Activated naive CD4-positive, alpha-beta T cell treated with anti-CD3 and anti-CD28 coated beads for 36 hours (primary cell): ENCODE data around the gene MTIF3. TPM values are rescaled to one million over a fixed set of nuclear protein-coding genes. Genes with fewer than 3 reads are reported as not detected.
"Not testable (repeated sequence)": the region's sequence is repeated elsewhere in the genome, so short reads cannot be mapped to it uniquely, and the experiment has no call there.

Source experiments
- CTCF ChIA-PET: fragments of 350-600 bp; sonication (Branson Sonifier 250); formaldehyde crosslinking; loops from one replicate; lab custom pipeline; 2021; ENCODE audit warnings: antibody characterized with exemption; lab: Charles Lee
- DNase-seq: peaks from one replicate; pipeline ENCODE4 v3.0.0-alpha.2; 2020
- H3K27ac Mint-ChIP-seq: one replicate; pipeline ENCODE4 v1.8.0; 2021; ENCODE audit warnings: mild to moderate bottlenecking, mixed read lengths
- H3K27me3 Mint-ChIP-seq: one replicate; pipeline ENCODE4 v1.8.0; 2021; ENCODE audit warnings: low read depth, mixed read lengths
- H3K36me3 Mint-ChIP-seq: one replicate; pipeline ENCODE4 v1.8.0; 2021; ENCODE audit warnings: low read depth, mixed read lengths
- H3K4me1 Mint-ChIP-seq: one replicate; pipeline ENCODE4 v1.8.0; 2021; ENCODE audit warnings: low read depth, mixed read lengths
- H3K4me3 Mint-ChIP-seq: one replicate; pipeline ENCODE4 v1.8.0; 2021; ENCODE audit warnings: mild to moderate bottlenecking, moderate library complexity, mixed read lengths
- H3K9me3 Mint-ChIP-seq: one replicate; pipeline ENCODE4 v1.8.0; 2021; ENCODE audit warnings: mixed read lengths
- intact Hi-C: fragments of 100-400 bp; cut with micrococcal nuclease; formaldehyde crosslinking; loops from one replicate; pipeline ENCODE4 v1.15.1; 2023
- total RNA-seq, 2 experiments: library from RNA; stranded (reverse); gene quantifications; one replicate each; pipeline ENCODE4 v1.2.3, GENCODE V29; 2021

Gene MTIF3
- total RNA-seq, 2 experiments from 2014 or later: 34.0 to 42.1 TPM

DNA sequence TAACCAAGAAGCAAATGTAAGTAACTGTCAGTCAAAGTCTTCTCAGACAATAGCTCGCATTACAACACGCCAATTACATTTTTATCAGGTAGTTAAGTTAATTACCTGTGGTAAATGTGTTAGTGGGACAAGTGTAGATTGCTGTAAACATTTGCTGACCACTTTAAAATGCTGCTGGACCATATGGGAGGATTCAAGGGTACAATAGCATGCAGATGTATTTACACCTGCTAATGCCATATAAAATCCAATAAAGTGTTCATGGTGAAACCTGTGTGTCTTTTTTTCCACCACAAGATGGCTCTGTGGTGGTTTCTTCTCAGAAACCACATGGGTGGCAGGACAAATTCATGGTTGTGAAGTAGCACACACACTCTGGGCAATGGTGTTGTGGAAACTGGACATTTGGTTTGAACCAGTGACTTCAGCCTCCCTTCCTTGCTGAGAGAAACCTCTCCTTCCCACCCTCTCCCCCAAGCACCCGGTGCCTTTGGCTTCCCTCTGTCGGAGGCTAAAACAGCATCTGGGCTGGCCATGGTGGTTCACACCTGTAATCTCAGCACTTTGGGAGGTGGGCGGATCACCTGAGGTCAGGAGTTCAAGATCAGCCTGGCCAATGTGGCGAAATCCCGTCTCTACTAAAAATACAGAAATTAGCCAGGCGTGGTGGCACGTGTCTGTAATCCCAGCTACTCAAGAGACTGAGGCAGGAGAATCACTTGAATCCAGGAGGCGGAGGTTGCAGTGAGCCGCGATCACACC is 44.0 kb downstream of the MTIF3 start:
- intact Hi-C loops: loop anchor here (1.0 kb wide), 2 partner anchors 20 to 420 kb away; no protein-coding TSS in a partner anchor
- Mint-ChIP-seq H3K27me3 (peaks cover 3% of the 10 kb centered on the region), H3K4me1 (no peaks in the 10 kb centered on the region), H3K36me3 (no peaks in the 10 kb centered on the region), H3K9me3 (no peaks in the 10 kb centered on the region), H3K4me3 (no peak overlapping the region), H3K27ac (no peak overlapping the region)
- CTCF ChIA-PET: interaction anchor here (0.6 to 2.0 kb wide), 4 partner anchors 233 to 811 kb away, joined by 3 to 13 read pairs (median 4); no protein-coding TSS in a partner anchor
- peak; percentile 27 for DNase-seq

DNA sequence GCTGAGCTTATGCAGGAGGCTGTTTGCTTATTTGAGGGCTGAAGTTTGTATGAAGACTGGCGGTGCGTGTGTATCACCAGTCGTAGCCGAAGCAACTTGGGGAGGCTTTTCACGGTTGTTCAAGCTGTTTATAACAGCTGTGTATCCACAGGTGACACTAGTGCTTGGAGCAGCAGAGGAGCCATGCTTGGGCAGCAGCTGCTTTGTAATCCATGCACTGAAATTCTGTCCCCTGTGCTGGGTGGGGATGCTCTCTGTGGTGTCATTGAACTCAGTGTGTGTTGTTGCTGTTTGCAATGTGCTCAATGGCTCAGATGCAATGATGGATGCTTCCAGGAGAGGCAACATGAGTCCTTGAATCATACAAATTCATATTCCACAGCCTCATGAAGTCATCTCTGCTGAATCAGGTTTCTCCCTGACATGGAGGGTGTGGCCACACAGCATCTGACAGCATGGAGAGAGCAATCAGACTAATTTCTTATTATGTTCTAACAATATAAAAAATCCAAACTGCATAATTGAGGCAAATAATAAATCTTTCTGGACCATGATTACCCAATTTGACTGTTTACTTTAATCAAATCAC is 44.7 kb downstream of the MTIF3 start:
- intact Hi-C loops: loop anchor here (1.0 kb wide), 2 partner anchors 21 to 421 kb away; no protein-coding TSS in a partner anchor
- Mint-ChIP-seq H3K9me3 (no peaks in the 10 kb centered on the region), H3K4me1 (peaks cover 1% of the 10 kb centered on the region), H3K4me3 (no peak overlapping the region), H3K36me3 (no peaks in the 10 kb centered on the region), H3K27ac (no peak overlapping the region), H3K27me3 (peaks cover 3% of the 10 kb centered on the region)
- CTCF ChIA-PET: interaction anchor here (0.6 to 2.0 kb wide), 5 partner anchors 233 to 811 kb away, joined by 3 to 13 read pairs (median 3); no protein-coding TSS in a partner anchor
- no peak for DNase-seq

DNA sequence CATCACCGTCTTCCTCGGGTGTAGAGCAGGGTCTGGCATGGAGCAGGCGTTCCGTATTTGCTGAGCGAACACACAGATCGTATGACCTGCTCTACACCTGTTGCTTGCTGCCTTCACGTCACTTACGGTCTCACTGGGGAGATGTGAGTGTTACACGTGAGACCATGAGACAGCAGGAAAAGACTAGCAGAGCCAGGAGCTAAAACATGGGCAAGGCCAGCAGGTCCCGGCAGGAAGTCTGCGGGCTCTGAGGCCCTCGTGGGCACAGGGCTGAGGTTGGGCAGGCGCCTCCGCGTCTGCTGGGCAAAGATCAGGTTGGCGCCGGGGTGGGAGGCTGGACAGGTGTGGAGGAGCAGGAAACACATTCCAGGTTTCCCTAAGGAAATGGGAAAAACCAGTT is 45.7 kb downstream of the MTIF3 start:
- H3K27me3 Mint-ChIP-seq: peaks cover 3% of the 10 kb centered on the region
- no peaks in the 10 kb centered on the region for H3K36me3 Mint-ChIP-seq
- CTCF ChIA-PET: interaction anchor here (0.7 to 2.0 kb wide), 2 partner anchors 313 to 422 kb away, joined by 3 to 13 read pairs; no protein-coding TSS in a partner anchor
- no peak overlapping the region for H3K4me3 Mint-ChIP-seq
- intact Hi-C loops: no loop called here
- no peak overlapping the region for H3K27ac Mint-ChIP-seq
- no peaks in the 10 kb centered on the region for H3K9me3 Mint-ChIP-seq
- no peak for DNase-seq
- H3K4me1 Mint-ChIP-seq: peaks cover 1% of the 10 kb centered on the region

DNA sequence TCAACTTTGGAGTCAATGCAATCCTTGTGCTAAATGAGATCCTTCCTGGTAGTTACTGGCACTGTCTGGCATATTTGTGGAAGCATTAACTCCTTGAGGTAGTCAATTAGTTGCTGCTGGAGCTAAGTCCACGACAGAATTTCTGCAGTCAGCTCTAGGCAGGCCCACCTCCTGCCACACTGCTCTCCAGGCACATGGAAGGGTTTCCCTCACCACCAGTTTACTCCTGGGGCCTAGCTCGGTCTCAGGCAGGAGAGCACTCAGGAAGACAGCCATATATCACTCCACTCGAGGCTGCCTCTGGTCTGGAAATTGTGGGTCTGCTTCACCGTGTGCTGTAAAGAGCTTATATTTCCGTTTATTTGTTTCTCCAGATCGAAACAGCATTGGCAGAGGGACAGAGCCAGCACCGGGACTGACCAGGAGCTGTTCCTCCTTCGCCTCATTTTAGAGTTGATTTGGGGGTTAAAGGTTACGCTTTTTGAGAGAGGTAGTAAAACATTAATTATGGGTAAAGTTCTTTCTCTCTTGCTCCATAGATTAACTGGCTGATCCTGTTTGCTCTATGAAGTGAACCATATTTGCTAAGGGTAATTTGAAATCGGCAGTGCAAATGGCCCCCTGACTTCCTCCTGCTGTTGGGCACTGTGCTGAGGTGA is 46.5 kb downstream of the MTIF3 start:
- CTCF ChIA-PET: interaction anchor here (0.6 to 1.8 kb wide), 2 partner anchors 342 to 422 kb away, joined by 3 to 6 read pairs; no protein-coding TSS in a partner anchor
- no peak overlapping the region for H3K4me3 Mint-ChIP-seq
- H3K27me3 Mint-ChIP-seq: peaks cover 3% of the 10 kb centered on the region
- DNase-seq: no peak
- H3K4me1 Mint-ChIP-seq: peaks cover 1% of the 10 kb centered on the region
- no peak overlapping the region for H3K27ac Mint-ChIP-seq
- no peaks in the 10 kb centered on the region for H3K9me3 Mint-ChIP-seq
- no peaks in the 10 kb centered on the region for H3K36me3 Mint-ChIP-seq
- intact Hi-C loops: no loop called here

DNA sequence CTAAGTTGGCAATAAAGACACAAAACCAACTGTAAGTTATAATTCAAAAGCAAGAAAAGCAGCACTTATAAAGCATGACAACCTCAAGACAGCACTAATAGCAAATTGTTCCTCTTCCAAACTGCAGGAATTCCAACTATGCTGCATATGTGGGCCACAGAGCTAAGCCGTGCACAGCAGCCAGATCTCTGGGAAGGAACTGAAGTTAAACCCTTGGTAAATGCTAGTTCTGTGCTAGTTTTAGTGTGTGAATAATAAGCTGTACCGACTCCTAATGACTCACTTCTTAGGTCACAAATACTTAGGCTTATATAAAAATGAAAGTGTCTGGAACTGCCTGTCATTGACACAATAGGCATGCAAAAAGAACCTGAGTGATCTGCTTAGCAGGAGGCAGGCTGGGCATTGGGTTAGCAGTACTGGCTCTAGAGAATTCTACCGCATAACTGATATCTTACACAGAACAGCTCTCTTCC is 47.1 kb downstream of the MTIF3 start:
- DNase-seq: no peak
- peaks cover 3% of the 10 kb centered on the region for H3K27me3 Mint-ChIP-seq
- intact Hi-C loops: no loop called here
- no peak overlapping the region for H3K4me3 Mint-ChIP-seq
- no peaks in the 10 kb centered on the region for H3K36me3 Mint-ChIP-seq
- H3K9me3 Mint-ChIP-seq: no peaks in the 10 kb centered on the region
- peaks cover 1% of the 10 kb centered on the region for H3K4me1 Mint-ChIP-seq
- CTCF ChIA-PET: interaction anchor here (0.6 to 1.8 kb wide), 2 partner anchors 341 to 423 kb away, joined by 3 to 6 read pairs; no protein-coding TSS in a partner anchor
- H3K27ac Mint-ChIP-seq: no peak overlapping the region

DNA sequence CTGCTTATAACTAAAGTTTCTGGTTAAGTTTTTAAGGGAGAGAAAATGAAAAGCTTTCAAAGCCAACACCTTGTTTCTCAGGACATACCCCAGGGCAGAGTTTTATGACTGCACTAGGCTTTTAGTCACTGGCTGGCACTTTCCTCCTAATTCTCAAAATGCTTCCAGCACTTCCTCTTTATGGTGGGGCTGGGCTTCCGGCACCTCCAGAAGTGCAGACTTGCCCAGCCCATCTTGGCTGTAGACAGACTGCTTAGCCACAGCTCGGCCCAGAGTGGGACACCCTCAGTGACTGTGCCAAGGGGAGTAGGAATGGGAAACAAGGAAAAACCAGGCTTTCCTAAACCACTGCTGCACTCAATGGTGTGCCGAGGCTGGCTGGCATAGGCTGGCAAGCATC is 49.2 kb downstream of the MTIF3 start:
- Mint-ChIP-seq H3K4me1 (peaks cover 1% of the 10 kb centered on the region), H3K27me3 (no peaks in the 10 kb centered on the region), H3K27ac (no peak overlapping the region), H3K36me3 (no peaks in the 10 kb centered on the region), H3K9me3 (no peaks in the 10 kb centered on the region), H3K4me3 (no peak overlapping the region)
- no peak for DNase-seq
- CTCF ChIA-PET: interaction anchor here (1.3 to 2.3 kb wide), 2 partner anchors 41 to 425 kb away, joined by 4 to 6 read pairs; no protein-coding TSS in a partner anchor
- intact Hi-C loops: no loop called here

DNA sequence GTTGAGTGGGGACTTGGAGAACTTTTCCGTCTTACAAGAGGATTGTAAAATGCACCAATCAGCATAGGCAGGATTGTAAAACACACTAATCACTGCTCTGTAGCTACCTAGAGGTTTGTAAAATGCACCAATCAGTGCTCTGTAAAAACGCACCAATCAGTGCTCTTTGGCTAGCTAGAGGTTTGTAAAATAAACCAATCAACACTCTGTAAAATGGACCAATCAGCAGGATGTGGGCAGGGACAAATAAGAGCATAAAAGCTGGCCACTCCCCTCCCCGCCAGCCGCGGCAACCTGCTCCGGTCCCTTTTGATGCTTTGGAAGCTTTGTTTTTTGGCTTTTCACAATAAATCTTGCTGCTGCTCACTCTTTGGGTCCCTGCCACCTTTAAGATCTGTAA is 50.0 kb downstream of the MTIF3 start:
- H3K27ac Mint-ChIP-seq, intact Hi-C loops, DNase-seq, H3K4me3 Mint-ChIP-seq, H3K9me3 Mint-ChIP-seq, H3K36me3 Mint-ChIP-seq, H3K4me1 Mint-ChIP-seq, H3K27me3 Mint-ChIP-seq: not testable (repeated sequence)
- CTCF ChIA-PET: interaction anchor here (0.7 to 2.3 kb wide), 3 partner anchors 40 to 457 kb away, joined by 3 to 6 read pairs (median 4); no protein-coding TSS in a partner anchor

DNA sequence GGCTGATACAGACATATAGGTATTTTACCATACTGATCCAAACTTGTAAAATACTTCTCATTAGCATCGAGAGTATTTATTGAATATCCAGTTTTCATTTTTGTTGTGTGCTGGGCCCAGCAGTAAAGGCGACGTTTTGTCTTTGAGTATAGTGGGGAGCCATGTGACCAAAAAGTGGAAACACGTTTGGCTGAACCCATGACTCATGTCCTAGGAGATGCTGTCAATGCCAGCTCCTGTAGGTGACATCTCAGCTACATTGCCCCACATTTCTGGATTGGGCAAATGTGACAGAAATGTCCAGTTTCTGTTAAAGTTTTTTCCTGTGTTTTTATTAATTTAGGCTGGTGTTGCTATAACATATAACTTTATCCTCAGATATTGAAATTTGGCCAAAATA is 52.0 kb downstream of the MTIF3 start:
- Mint-ChIP-seq H3K27me3 (no peaks in the 10 kb centered on the region), H3K36me3 (no peaks in the 10 kb centered on the region), H3K27ac (no peak overlapping the region), H3K4me1 (peaks cover 1% of the 10 kb centered on the region), H3K9me3 (no peaks in the 10 kb centered on the region), H3K4me3 (no peak overlapping the region)
- no peak for DNase-seq
- CTCF ChIA-PET: no interaction called here
- intact Hi-C loops: no loop called here

DNA sequence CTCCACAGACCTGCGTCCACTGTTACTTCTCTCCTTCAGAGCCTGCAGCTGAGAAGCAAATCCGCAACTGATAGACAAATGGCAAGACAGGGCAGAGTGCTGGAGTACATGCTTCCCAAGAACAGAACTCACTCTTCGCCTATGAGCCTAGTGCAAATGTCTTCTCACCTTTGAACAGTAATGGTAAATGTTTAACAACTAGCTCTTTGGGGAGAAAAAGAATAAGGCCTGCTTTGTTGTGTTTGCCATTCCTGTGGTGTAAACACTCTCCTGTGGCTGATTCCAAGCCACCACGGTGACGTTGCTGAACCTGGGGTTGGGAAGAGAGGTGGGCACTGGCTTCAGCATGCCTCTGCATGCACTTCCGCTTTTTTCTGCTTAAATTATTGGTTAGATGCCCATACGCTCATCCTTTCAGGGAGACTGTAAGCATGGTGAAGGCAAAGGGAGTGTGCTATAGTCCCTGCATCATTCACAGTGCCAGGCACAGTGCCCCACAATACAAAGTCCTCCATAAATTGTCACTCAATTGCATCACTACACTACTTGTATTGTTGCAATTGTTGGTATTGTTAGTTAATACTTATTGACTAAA is 54.0 kb downstream of the MTIF3 start:
- H3K4me1 Mint-ChIP-seq: peaks cover 1% of the 10 kb centered on the region
- no peak overlapping the region for H3K4me3 Mint-ChIP-seq
- intact Hi-C loops: no loop called here
- H3K27ac Mint-ChIP-seq: no peak overlapping the region
- H3K27me3 Mint-ChIP-seq: no peaks in the 10 kb centered on the region
- CTCF ChIA-PET: interaction anchor here (1.4 kb wide), 1 partner anchor 34 kb away, joined by 4 read pairs; no protein-coding TSS in a partner anchor
- H3K36me3 Mint-ChIP-seq: no peaks in the 10 kb centered on the region
- DNase-seq: no peak
- H3K9me3 Mint-ChIP-seq: no peaks in the 10 kb centered on the region

DNA sequence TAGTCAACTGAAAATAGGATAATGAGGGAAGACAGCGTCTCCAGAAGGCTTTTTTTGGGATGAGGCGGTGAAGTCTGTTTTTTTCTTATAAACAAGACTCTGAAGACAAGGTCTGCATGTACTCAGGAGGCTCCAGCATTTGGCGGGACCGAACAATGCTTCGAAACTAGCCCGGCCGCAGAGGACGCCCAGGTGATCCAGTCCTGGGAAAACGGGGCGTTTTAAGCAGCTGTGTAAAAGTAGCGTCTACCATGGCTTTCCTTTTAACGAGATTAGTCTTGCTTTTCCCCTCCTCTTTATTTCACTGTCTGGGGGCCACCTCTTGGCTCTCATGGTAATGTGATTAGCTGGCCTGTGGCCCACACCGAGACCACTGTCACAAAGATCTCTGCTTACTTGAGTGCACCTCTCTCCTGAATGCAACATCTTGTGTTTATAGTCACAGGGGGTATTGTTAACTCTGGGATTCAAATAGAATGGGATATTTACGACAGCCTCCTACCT is 55.3 kb downstream of the MTIF3 start:
- DNase-seq: no peak
- H3K9me3 Mint-ChIP-seq: no peaks in the 10 kb centered on the region
- intact Hi-C loops: no loop called here
- no peaks in the 10 kb centered on the region for H3K36me3 Mint-ChIP-seq
- no peak overlapping the region for H3K27ac Mint-ChIP-seq
- CTCF ChIA-PET: interaction anchor here (1.0 kb wide), 1 partner anchor 431 kb away, joined by 3 read pairs; no protein-coding TSS in a partner anchor
- H3K4me3 Mint-ChIP-seq: no peak overlapping the region
- no peaks in the 10 kb centered on the region for H3K27me3 Mint-ChIP-seq
- no peaks in the 10 kb centered on the region for H3K4me1 Mint-ChIP-seq

DNA sequence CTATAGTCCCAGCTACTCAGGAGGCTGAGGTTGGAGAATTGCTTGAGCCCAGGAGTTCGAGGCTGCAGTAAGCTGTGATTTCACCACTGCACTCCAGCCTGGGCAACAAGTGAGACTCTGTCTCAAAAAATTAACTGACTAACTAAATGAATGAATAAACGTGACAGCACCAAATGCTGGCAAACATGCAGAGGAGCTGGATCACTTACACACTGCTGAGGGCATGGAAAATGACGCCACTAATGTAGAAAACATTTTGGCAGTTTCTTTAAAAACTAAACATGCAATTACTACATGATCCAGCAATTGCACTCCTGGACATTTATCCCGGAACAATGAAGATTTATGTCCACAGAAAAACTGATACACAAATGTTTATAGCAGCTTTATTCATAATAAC is 57.3 kb downstream of the MTIF3 start:
- Mint-ChIP-seq H3K9me3 (no peaks in the 10 kb centered on the region), H3K4me3 (no peak overlapping the region), H3K36me3 (no peaks in the 10 kb centered on the region), H3K27me3 (no peaks in the 10 kb centered on the region), H3K27ac (no peak overlapping the region), H3K4me1 (no peaks in the 10 kb centered on the region)
- no peak for DNase-seq
- intact Hi-C loops: no loop called here
- CTCF ChIA-PET: interaction anchor here (0.7 to 0.9 kb wide), 2 partner anchors 31 to 436 kb away, joined by 3 to 4 read pairs; no protein-coding TSS in a partner anchor
